LNCaP clone FGC (cell line): ENCODE results near the gene ERH.
"Not testable (repeated sequence)": the region's sequence is repeated elsewhere in the genome, so short reads cannot be mapped to it uniquely, and the experiment has no call there.

Experiments used
- DNase-seq: peaks from one replicate; pipeline ENCODE4 v3.0.0-alpha.2; 2011; ENCODE audit warnings: low read depth
- H3K4me3 ChIP-seq: 2 replicates; pipeline ENCODE4 v1.5.1; 2011; ENCODE audit warnings: mild to moderate bottlenecking, low read depth, low read length, control low read depth
- CTCF ChIP-seq: IDR thresholded peaks from 2 replicates; pipeline ENCODE4 v1.5.1; 2012; ENCODE audit warnings: mild to moderate bottlenecking; ENCODE audit not compliant: control insufficient read depth, insufficient read depth; ENCODE audit errors: extremely low read depth

The ERH gene

DNA sequence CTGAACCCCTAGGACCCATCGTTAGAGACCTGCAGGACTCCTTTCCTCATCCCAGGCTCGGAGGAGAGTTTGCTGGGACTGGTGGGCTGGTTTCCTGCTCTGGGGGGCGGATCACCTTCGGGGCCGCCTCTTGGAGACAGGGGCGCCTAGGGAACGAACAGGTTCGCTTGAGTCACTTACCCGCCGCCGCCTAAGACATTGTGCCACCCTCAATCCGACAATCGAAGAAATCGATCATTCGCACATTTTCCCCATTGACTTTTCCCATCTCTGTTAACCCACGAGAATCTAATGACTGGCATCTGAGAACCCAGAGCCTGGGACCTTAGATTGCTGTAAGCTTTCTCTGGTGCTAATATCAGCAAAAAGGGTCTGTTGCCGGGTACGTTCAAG, 715 bp upstream of the ERH start:
- DNase-seq: no peak
- H3K4me3 ChIP-seq: peak overlapping the region; percentile 72
- TF ChIP-seq CTCF: no peak

DNA sequence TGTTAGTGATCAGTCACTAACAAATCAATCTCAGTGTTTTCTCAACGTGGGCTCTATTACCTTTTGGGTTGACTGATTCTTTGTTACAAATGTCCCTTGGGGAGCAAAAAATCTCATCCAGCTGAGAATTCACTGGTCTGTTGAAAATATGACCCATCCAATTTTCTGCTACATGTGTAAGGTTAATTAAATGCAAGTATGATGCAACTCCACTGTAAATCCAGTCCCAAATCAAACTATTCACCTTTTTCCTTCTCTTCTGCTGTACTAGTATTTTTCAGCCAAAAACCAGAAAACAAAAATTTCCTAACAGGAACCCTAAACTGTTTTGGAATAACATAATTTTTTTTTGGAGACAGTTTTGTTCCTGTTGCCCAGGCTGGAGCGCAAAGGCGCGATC, 2.2 kb downstream of the ERH start:
- no peak for TF ChIP-seq CTCF
- DNase-seq: no peak
- H3K4me3 ChIP-seq: no peak overlapping the region

DNA sequence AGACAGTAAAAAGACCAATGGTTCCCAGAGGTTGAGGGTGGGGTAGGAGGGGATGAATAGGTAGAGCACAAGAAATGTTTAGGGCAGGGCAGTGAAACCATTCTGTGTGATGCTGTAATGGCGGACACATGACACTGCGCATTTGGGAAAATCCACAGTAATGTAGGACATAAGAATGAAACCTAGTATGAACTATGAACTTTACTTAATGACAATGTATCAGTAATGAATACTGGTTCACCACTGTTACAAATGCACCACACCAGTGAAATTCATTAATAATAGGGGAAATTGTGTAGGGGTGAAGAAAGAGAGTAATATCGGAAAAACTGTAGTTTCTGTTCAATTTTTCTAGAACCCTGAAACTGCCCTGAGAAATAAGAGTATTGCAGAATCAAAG, 5.6 kb downstream of the ERH start:
- no peak for TF ChIP-seq CTCF
- no peak for DNase-seq
- H3K4me3 ChIP-seq: no peak overlapping the region

DNA sequence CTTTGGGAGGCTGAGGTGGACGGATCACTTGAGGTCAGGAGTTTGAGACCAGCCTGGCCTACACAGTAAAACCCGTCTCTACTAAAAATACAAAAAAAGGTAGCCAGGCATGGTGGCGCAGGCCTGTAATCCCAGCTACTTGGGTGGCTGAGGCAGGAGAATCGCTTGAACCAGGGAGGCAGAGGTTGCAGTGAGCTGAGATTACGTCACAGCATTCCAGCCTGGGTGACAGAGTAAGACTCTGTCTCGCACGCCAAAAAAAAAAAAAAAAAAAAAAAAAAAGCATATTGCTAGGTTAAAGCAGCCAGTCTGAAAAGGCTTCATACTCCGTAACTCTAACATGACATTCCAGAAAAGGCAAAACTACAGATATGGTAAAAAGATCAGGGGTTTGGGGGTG, 6.7 kb downstream of the ERH start:
- not testable (repeated sequence) for H3K4me3 ChIP-seq, DNase-seq

- no peak overlapping the region for H3K4me3 ChIP-seq
- no peak for DNase-seq
- no peak for TF ChIP-seq CTCF
Measured at GRCh38 chr14:69387311-69387710, 10.8 kb downstream of the ERH start.

GRCh38 chr14:69378274-69378673, 19.8 kb downstream of the ERH start:
- no peak overlapping the region for H3K4me3 ChIP-seq
- DNase-seq: peak; percentile 56
- no peak for TF ChIP-seq CTCF

GRCh38 chr14:69376439-69376838, 21.7 kb downstream of the ERH start:
- DNase-seq: no peak
- TF ChIP-seq CTCF: no peak
- no peak overlapping the region for H3K4me3 ChIP-seq

DNA sequence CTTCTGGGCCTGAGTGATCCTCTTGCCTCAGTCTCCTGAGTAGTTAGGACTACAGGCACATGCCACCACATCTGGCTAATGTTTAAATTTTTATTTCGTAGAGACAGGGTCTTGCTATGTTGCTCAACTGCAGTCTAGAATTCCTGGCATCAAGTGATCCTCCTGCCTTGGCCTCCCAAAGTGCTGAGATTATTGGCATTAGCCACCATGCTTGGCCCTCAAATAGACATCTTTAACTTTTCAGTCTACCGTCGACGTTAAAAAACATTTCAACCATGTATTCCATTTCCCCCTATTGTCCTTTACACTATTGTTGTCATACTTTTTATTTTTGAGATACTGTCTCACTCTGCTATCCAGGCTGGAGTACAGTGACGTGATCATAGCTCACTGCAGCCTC, 22.4 kb downstream of the ERH start:
- no peak overlapping the region for H3K4me3 ChIP-seq
- no peak for DNase-seq
- TF ChIP-seq CTCF: no peak
